ENCODE measurements around the gene TRAF3IP1. TPM values are rescaled to one million over a fixed set of nuclear protein-coding genes. Genes with fewer than 3 reads are reported as not detected.

The TRAF3IP1 gene
- total RNA-seq, 2 donors from 2014 or later, result 7.9 to 10.6 TPM

DNA sequence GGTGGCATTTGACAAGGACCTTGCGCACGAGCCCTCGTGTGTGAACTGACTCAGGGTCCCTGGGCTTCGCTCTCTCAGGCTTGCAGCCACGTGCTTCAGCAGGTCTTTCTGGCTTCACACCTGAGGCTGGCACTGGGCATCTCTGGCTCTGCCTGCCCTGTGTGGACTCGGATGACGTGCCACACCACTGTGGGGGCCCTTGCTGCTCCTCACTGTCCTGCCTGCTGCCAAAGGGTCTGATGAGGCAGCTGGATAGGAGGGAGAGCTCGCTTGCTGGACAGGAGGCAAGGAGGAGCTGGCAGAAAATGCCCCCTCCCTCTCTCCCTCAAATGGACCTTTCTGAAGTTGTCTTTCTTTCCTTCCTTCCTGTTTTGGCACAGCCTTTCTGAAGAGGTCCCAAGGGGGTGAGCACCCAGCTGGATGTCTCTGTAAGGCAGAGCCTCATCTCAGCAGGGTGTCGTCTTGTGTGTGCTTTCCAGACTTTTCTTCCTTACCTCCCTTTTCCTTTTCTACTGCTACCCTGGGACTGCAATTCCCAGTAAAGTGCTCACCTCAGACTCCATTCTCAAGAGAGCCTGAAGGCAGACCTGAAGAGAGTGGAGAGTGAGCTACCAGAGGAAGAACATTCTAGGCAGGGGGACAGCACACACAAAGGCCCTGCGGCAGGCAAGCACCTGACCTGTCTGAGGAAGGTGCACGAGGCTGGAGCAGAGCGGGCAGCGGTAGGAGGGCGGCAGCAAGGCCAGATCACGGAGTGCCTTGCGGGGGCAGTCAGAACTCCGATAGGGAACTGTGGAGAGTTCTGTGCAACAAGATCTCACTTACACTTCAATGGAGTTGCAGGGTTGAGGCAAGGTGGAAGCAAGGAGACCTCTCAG, 37.2 kb upstream of the TRAF3IP1 start:
- DNase-seq (ENCODE audit: low spot score) (peak; percentile 25), ATAC-seq (no peak)
- H3K27ac Mint-ChIP-seq, result peak overlapping the region in 1 of 2 donors; percentile 28
- no peaks in the 10 kb centered on the region for H3K27me3 Mint-ChIP-seq
- H3K4me3 Mint-ChIP-seq, result no peak overlapping the region
- H3K36me3 Mint-ChIP-seq, result no peaks in the 10 kb centered on the region
- peaks cover 26 to 37% of the 10 kb centered on the region in 2 donors for H3K4me1 Mint-ChIP-seq (ENCODE audit: low read depth in 2 of 2)
- H3K9me3 Mint-ChIP-seq, result no peaks in the 10 kb centered on the region

- ATAC-seq, result no peak
- Mint-ChIP-seq H3K4me3 (no peak overlapping the region), H3K36me3 (no peaks in the 10 kb centered on the region), H3K9me3 (no peaks in the 10 kb centered on the region), H3K27ac (no peak overlapping the region), H3K4me1 (ENCODE audit: low read depth in 2 of 2) (peaks cover 35 to 44% of the 10 kb centered on the region in 2 donors), H3K27me3 (no peaks in the 10 kb centered on the region)
- no peak for DNase-seq (ENCODE audit: low spot score)
These were observed 35.4 kb upstream of the TRAF3IP1 start for GRCh38 chr2:238284802-238285515.

GRCh38 chr2:238285653-238286082, 34.6 kb upstream of the TRAF3IP1 start:
- no peak overlapping the region for H3K4me3 Mint-ChIP-seq
- H3K9me3 Mint-ChIP-seq, result no peaks in the 10 kb centered on the region
- peaks cover 37 to 45% of the 10 kb centered on the region in 2 donors for H3K4me1 Mint-ChIP-seq (ENCODE audit: low read depth in 2 of 2)
- DNase-seq (ENCODE audit: low spot score), result no peak
- no peaks in the 10 kb centered on the region for H3K36me3 Mint-ChIP-seq
- H3K27me3 Mint-ChIP-seq, result no peaks in the 10 kb centered on the region
- no peak for ATAC-seq
- no peak overlapping the region for H3K27ac Mint-ChIP-seq

DNA sequence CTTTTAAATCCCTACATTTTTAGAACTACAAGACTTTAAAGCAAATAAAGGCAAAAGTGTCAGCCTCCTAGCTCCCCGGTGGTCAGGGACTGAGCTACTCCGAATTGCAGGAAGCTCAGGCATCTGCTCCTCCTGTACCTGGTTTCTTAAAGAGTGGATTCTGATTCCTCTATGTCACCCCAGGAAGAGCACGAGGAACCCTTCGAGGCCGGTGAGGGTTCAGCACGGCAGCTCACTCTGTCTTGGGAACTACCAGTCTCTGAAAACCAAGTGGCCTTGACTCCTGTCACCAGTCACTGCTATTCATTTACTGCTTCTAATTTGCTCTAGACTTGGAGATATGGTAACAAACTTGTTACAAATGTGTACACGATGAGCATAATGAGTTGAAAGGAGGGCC, 34.2 kb upstream of the TRAF3IP1 start:
- DNase-seq (ENCODE audit: low spot score) (peak; percentile 41), ATAC-seq (no peak)
- no peak overlapping the region for H3K27ac Mint-ChIP-seq
- H3K9me3 Mint-ChIP-seq, result no peaks in the 10 kb centered on the region
- H3K27me3 Mint-ChIP-seq, result no peaks in the 10 kb centered on the region
- peaks cover 37 to 45% of the 10 kb centered on the region in 2 donors for H3K4me1 Mint-ChIP-seq (ENCODE audit: low read depth in 2 of 2)
- H3K36me3 Mint-ChIP-seq, result no peaks in the 10 kb centered on the region
- H3K4me3 Mint-ChIP-seq, result no peak overlapping the region

- ATAC-seq (no peak), DNase-seq (ENCODE audit: low spot score) (no peak)
- Mint-ChIP-seq H3K9me3 (no peaks in the 10 kb centered on the region), H3K4me3 (peak overlapping the region; percentile 93), H3K4me1 (ENCODE audit: low read depth in 2 of 2) (peaks cover 37 to 45% of the 10 kb centered on the region in 2 donors), H3K36me3 (no peaks in the 10 kb centered on the region), H3K27me3 (no peaks in the 10 kb centered on the region), H3K27ac (peak overlapping the region; percentile 6 to 38)
These were observed 33.8 kb upstream of the TRAF3IP1 start for GRCh38 chr2:238286551-238286950.

GRCh38 chr2:238286987-238287736, 33.2 kb upstream of the TRAF3IP1 start:
- no peak for ATAC-seq
- H3K27me3 Mint-ChIP-seq, result no peaks in the 10 kb centered on the region
- H3K4me1 Mint-ChIP-seq (ENCODE audit: low read depth in 2 of 2), result peaks cover 37 to 44% of the 10 kb centered on the region in 2 donors
- DNase-seq (ENCODE audit: low spot score), result peak; percentile 53
- H3K9me3 Mint-ChIP-seq, result no peaks in the 10 kb centered on the region
- peak overlapping the region; percentile 93 for H3K4me3 Mint-ChIP-seq
- no peaks in the 10 kb centered on the region for H3K36me3 Mint-ChIP-seq
- H3K27ac Mint-ChIP-seq, result peak overlapping the region; percentile 6 to 38

GRCh38 chr2:238287737-238288649, 32.3 kb upstream of the TRAF3IP1 start, which contains the start of gene PER2:
PER2 (minus strand) TSS chr2:238288610; CDS start chr2:238277936, 10,674 bp downstream.
- peak within 1 kb of the TSS; percentile 92 to 93 for H3K27ac Mint-ChIP-seq
- no peaks in the 10 kb centered on the region for H3K9me3 Mint-ChIP-seq
- DNase-seq (ENCODE audit: low spot score) (peak; percentile 63), ATAC-seq (peak; percentile 57 to 60)
- H3K4me3 Mint-ChIP-seq, result peak within 1 kb of the TSS; percentile 93
- H3K27me3 Mint-ChIP-seq, result no peaks in the 10 kb centered on the region
- no peaks in the 10 kb centered on the region for H3K36me3 Mint-ChIP-seq
- H3K4me1 Mint-ChIP-seq (ENCODE audit: low read depth in 2 of 2), result peaks cover 33 to 39% of the 10 kb centered on the region in 2 donors

- ATAC-seq, result peak; percentile 93 to 95
- no peaks in the 10 kb centered on the region for H3K36me3 Mint-ChIP-seq
- peak overlapping the region; percentile 93 for H3K4me3 Mint-ChIP-seq
- DNase-seq (ENCODE audit: low spot score), result peak; percentile 99
- H3K27me3 Mint-ChIP-seq, result no peaks in the 10 kb centered on the region
- H3K27ac Mint-ChIP-seq, result peak overlapping the region; percentile 92 to 93
- peaks cover 31 to 33% of the 10 kb centered on the region in 2 donors for H3K4me1 Mint-ChIP-seq (ENCODE audit: low read depth in 2 of 2)
- H3K9me3 Mint-ChIP-seq, result no peaks in the 10 kb centered on the region
These were observed 31.4 kb upstream of the TRAF3IP1 start for GRCh38 chr2:238288650-238289573.

GRCh38 chr2:238289574-238289973, 30.7 kb upstream of the TRAF3IP1 start:
- DNase-seq (ENCODE audit: low spot score), result no peak
- Mint-ChIP-seq H3K4me1 (ENCODE audit: low read depth in 2 of 2) (peaks cover 31 to 33% of the 10 kb centered on the region in 2 donors), H3K4me3 (peak overlapping the region; percentile 93), H3K27me3 (no peaks in the 10 kb centered on the region), H3K27ac (peak overlapping the region; percentile 92 to 93), H3K9me3 (no peaks in the 10 kb centered on the region), H3K36me3 (no peaks in the 10 kb centered on the region)
- no peak for ATAC-seq

DNA sequence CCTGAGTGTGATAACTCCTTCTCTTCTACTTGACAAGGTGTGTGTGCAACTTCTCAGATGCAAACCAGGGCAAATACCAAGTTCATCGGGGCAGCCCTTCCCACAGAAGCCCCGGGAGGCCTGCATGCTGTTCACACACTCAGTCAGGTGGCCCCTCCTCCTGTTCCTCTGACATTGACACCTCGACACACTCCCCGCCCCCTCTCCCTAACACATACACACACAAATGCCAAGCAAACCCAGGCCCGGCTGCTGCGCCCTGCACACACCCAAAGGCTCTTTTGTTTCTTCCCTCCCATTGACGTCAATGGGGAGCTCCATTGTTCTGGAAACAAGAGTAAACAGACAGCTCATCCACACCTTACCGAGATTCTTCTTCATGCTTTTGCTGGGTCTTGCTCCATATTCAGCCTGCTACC, 30.2 kb upstream of the TRAF3IP1 start:
- H3K4me1 Mint-ChIP-seq (ENCODE audit: low read depth in 2 of 2), result peaks cover 30 to 33% of the 10 kb centered on the region in 2 donors
- peak overlapping the region; percentile 93 for H3K4me3 Mint-ChIP-seq

DNA sequence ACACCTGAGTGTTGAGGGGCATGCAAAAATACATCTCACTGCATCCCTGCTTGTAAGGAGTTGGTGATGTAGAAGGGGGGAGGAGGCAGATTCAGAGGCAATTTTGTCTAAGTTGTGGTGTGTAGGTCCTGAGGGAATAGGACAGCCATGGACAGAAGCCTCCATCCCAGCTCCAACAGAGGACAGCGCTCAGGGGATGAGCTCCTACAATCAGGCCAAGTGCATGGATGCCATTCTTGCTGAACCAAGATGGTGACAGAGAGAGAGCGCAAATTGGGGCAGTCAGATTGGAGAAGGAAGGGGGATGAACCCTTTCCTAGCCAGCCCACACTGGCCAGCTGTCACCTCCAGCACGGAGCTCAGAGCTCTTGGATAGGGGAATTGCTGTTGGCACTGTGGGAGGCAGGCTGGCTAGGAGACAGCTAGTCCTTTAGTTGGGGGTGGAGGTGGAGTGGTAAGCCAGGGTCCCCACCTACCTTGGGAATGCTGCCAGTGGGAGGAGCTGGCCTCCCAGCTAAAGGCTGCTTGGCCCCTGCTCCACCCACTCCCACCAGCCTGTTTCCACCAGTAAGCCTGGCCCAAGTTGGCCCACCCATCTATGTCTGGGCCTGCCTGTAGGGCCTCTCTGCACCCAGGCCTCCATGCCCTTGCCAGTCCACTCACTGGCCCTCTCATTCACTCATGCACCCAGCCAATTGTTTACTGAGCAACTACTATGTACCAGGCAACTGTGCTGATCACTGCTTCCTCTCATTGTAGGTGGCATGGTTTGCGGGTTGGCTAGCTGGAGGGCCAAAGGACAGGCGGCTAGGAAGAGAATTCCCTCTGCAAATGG, 29.4 kb upstream of the TRAF3IP1 start:
- Mint-ChIP-seq H3K4me3 (peak overlapping the region; percentile 93), H3K27me3 (no peaks in the 10 kb centered on the region), H3K27ac (peak overlapping the region; percentile 92 to 93), H3K36me3 (no peaks in the 10 kb centered on the region), H3K4me1 (ENCODE audit: low read depth in 2 of 2) (peaks cover 29 to 33% of the 10 kb centered on the region in 2 donors), H3K9me3 (no peaks in the 10 kb centered on the region)
- DNase-seq (ENCODE audit: low spot score), result no peak
- ATAC-seq, result no peak

More for the DNA sequence above, 30.2 kb upstream of the TRAF3IP1 start:
- Mint-ChIP-seq H3K9me3 (no peaks in the 10 kb centered on the region), H3K36me3 (no peaks in the 10 kb centered on the region), H3K27me3 (no peaks in the 10 kb centered on the region), H3K27ac (peak overlapping the region; percentile 92 to 93)
- DNase-seq (ENCODE audit: low spot score), result no peak
- ATAC-seq, result no peak

Data from natural killer cell treated with Interleukin-12 subunit alpha and Interleukin-12 subunit beta and Interleukin-15 and Interleukin-18, amount 100 ng/mL, for 72 hours (primary cell).